ENCODE results near the gene MAGOHB. TPM values are rescaled to one million over a fixed set of nuclear protein-coding genes. Genes with fewer than 3 reads are reported as not detected.
"Not testable (repeated sequence)": the region's sequence is repeated elsewhere in the genome, so short reads cannot be mapped to it uniquely, and the experiment has no call there.

The MAGOHB gene
- total RNA-seq, 1 donor from 2014 or later = 8.4 TPM

- no peak for DNase-seq (ENCODE audit: low spot score)
- ATAC-seq = peak; percentile 9
Measured at GRCh38 chr12:10614056-10614370, 604 bp upstream of the MAGOHB start.

- ATAC-seq (peak; percentile 35), DNase-seq (ENCODE audit: low spot score) (no peak)
Measured at GRCh38 chr12:10612984-10613348, 443 bp downstream of the MAGOHB start.

GRCh38 chr12:10612110-10612509 lies 1.3 kb downstream of the MAGOHB start:
- DNase-seq (ENCODE audit: low spot score) (no peak), ATAC-seq (no peak)

GRCh38 chr12:10611258-10611657 lies 2.2 kb downstream of the MAGOHB start:
- ATAC-seq; DNase-seq (ENCODE audit: low spot score): not testable (repeated sequence)

GRCh38 chr12:10610188-10610587 lies 3.2 kb downstream of the MAGOHB start:
- no peak for DNase-seq (ENCODE audit: low spot score)
- no peak for ATAC-seq

GRCh38 chr12:10607885-10608458 lies 5.4 kb downstream of the MAGOHB start:
- ATAC-seq (no peak), DNase-seq (ENCODE audit: low spot score) (no peak)

- no peak for DNase-seq (ENCODE audit: low spot score)
- no peak for ATAC-seq
Measured at GRCh38 chr12:10601860-10602259, 11.5 kb downstream of the MAGOHB start.

GRCh38 chr12:10600988-10601387 lies 12.4 kb downstream of the MAGOHB start:
- DNase-seq (ENCODE audit: low spot score) (no peak), ATAC-seq (no peak)

GRCh38 chr12:10595881-10596280 lies 17.5 kb downstream of the MAGOHB start:
- ATAC-seq (no peak), DNase-seq (ENCODE audit: low spot score) (no peak)

GRCh38 chr12:10590966-10591365 lies 22.4 kb downstream of the MAGOHB start:
- ATAC-seq (no peak), DNase-seq (ENCODE audit: low spot score) (no peak)

- DNase-seq (ENCODE audit: low spot score) (no peak), ATAC-seq (no peak)
Measured at GRCh38 chr12:10584415-10584814, 29.0 kb downstream of the MAGOHB start.

- ATAC-seq = no peak
- no peak for DNase-seq (ENCODE audit: low spot score)
Measured at GRCh38 chr12:10582704-10583103, 30.7 kb downstream of the MAGOHB start.

GRCh38 chr12:10582133-10582532 lies 31.3 kb downstream of the MAGOHB start:
- not testable (repeated sequence) for ATAC-seq; DNase-seq (ENCODE audit: low spot score)

GRCh38 chr12:10574307-10574706 lies 39.1 kb downstream of the MAGOHB start:
- no peak for DNase-seq (ENCODE audit: low spot score)
- no peak for ATAC-seq

- DNase-seq (ENCODE audit: low spot score); ATAC-seq: not testable (repeated sequence)
Measured at GRCh38 chr12:10572021-10572490, 41.4 kb downstream of the MAGOHB start.

GRCh38 chr12:10571141-10571540 lies 42.3 kb downstream of the MAGOHB start:
- no peak for DNase-seq (ENCODE audit: low spot score)
- ATAC-seq = no peak

- DNase-seq (ENCODE audit: low spot score) (no peak), ATAC-seq (no peak)
Measured at GRCh38 chr12:10567813-10568212, 45.6 kb downstream of the MAGOHB start.

- ATAC-seq = no peak
- DNase-seq (ENCODE audit: low spot score) = no peak
Measured at GRCh38 chr12:10563966-10564365, 49.4 kb downstream of the MAGOHB start.

GRCh38 chr12:10563002-10563401 lies 50.4 kb downstream of the MAGOHB start:
- ATAC-seq (no peak), DNase-seq (ENCODE audit: low spot score) (no peak)

- ATAC-seq (peak; percentile 75), DNase-seq (ENCODE audit: low spot score) (no peak)
Measured at GRCh38 chr12:10562306-10562933, 51.0 kb downstream of the MAGOHB start.

- DNase-seq (ENCODE audit: low spot score) (no peak), ATAC-seq (no peak)
Measured at GRCh38 chr12:10559244-10559643, 54.2 kb downstream of the MAGOHB start.

GRCh38 chr12:10558789-10559188 lies 54.6 kb downstream of the MAGOHB start:
- DNase-seq (ENCODE audit: low spot score) = no peak
- no peak for ATAC-seq

GRCh38 chr12:10558301-10558700 lies 55.1 kb downstream of the MAGOHB start:
- ATAC-seq (no peak), DNase-seq (ENCODE audit: low spot score) (no peak)

All from left lobe of liver (tissue), 2 donors.